NT2/D1 (cell line): ENCODE measurements around the gene NPAS1.

Experiments used
- SUZ12 ChIP-seq: IDR thresholded peaks from 2 replicates; pipeline ENCODE4 v1.6.1; 2011; ENCODE audit not compliant: insufficient read length, insufficient read depth; ENCODE audit errors: extremely low read depth
- YY1 ChIP-seq: IDR thresholded peaks from 2 replicates; pipeline ENCODE4 v1.6.1; 2011; ENCODE audit not compliant: insufficient read length, insufficient read depth
- ZNF274 ChIP-seq: IDR thresholded peaks from 2 replicates; pipeline ENCODE4 v1.6.1; 2011; ENCODE audit warnings: mild to moderate bottlenecking, low read depth, low read length

GRCh38 chr19:47022140-47022536 is 2.5 kb downstream of the NPAS1 start:
- TF ChIP-seq SUZ12 (no peak), YY1 (no peak), ZNF274 (no peak)
